Measurements from ENCODE around the gene INSL3.

DNA sequence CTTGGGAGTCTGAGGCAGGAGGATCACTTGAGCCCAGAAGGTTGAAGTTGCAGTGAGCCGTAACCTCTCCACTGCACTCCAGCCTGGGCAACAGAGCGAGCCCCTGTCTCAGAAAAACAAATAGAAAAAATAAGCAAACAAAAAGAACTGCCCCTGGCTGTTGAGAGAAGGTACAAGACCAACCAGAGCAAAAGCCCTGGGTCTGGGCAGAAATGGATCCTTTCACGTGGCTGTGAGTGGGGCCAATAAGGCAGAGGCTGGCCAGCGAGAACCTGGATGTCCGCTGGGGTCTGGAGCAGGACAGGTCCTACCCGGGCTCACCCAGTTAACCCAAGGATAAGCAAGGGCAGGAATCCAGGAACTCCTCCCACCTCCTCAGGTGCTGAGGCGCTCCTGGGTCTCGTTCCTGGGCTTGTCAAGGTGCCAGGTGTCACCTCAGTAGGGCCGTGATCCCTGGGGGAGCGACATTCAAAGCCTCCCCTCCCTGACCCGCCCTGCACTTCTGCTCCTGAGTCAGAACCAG lies 45.7 kb upstream of the INSL3 start:
- TF ChIP-seq, protein P1, sequence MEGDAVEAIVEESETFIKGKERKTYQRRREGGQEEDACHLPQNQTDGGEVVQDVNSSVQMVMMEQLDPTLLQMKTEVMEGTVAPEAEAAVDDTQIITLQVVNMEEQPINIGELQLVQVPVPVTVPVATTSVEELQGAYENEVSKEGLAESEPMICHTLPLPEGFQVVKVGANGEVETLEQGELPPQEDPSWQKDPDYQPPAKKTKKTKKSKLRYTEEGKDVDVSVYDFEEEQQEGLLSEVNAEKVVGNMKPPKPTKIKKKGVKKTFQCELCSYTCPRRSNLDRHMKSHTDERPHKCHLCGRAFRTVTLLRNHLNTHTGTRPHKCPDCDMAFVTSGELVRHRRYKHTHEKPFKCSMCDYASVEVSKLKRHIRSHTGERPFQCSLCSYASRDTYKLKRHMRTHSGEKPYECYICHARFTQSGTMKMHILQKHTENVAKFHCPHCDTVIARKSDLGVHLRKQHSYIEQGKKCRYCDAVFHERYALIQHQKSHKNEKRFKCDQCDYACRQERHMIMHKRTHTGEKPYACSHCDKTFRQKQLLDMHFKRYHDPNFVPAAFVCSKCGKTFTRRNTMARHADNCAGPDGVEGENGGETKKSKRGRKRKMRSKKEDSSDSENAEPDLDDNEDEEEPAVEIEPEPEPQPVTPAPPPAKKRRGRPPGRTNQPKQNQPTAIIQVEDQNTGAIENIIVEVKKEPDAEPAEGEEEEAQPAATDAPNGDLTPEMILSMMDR (conservative IDR thresholded peaks at IDR 0.05) = no peak
- TF ChIP-seq ZFX (IDR thresholded peaks at IDR 0.05) = no peak

Data from C4-2B (cell line).